SK-N-MC (cell line): ENCODE results near the gene ABLIM2.

Experiments used
- DNase-seq: peaks from one replicate; pipeline ENCODE4 v3.0.0-alpha.2; 2011; ENCODE audit warnings: low read depth, low spot score
- H3K27ac ChIP-seq: fragments of 200-600 bp; sonication (generic); 2 replicates; pipeline ENCODE4 v1.5.1; 2016; ENCODE audit warnings: mixed run types
- H3K36me3 ChIP-seq: fragments of 200-600 bp; sonication (generic); 2 replicates; pipeline ENCODE4 v1.6.1; 2017; ENCODE audit warnings: antibody characterized with exemption, low read length, mixed read lengths; ENCODE audit not compliant: insufficient read depth
- H3K4me3 ChIP-seq: fragments of 200-600 bp; sonication (generic); 2 replicates; pipeline ENCODE4 v1.5.1; 2016
- H3K9ac ChIP-seq: fragments of 200-600 bp; sonication (generic); 2 replicates; pipeline ENCODE4 v1.8.0; 2017; ENCODE audit warnings: mixed run types, mixed read lengths; ENCODE audit not compliant: insufficient read length
- H3K9me3 ChIP-seq: fragments of 200-600 bp; sonication (generic); 2 replicates; pipeline ENCODE4 v1.6.1; 2017; ENCODE audit warnings: low read depth, mild to moderate bottlenecking, antibody characterized with exemption, low read length, moderate library complexity, mixed read lengths
- EZH2 ChIP-seq: fragments of 200-600 bp; sonication (generic); IDR thresholded peaks from one replicate; pipeline ENCODE4 v1.6.1; 2017; ENCODE audit warnings: antibody characterized with exemption
- FOXP2 ChIP-seq: optimal IDR thresholded peaks from 2 replicates; pipeline ENCODE3; 2011; ENCODE audit warnings: mild to moderate bottlenecking, moderate library complexity; ENCODE audit not compliant: insufficient read depth; ENCODE audit errors: extremely low read length, control extremely low read depth
- POLR2AphosphoS5 ChIP-seq: IDR thresholded peaks from 2 replicates; pipeline ENCODE4 v1.6.1; 2012; ENCODE audit warnings: mild to moderate bottlenecking, low read depth, low read length, borderline replicate concordance

The ABLIM2 gene

DNA sequence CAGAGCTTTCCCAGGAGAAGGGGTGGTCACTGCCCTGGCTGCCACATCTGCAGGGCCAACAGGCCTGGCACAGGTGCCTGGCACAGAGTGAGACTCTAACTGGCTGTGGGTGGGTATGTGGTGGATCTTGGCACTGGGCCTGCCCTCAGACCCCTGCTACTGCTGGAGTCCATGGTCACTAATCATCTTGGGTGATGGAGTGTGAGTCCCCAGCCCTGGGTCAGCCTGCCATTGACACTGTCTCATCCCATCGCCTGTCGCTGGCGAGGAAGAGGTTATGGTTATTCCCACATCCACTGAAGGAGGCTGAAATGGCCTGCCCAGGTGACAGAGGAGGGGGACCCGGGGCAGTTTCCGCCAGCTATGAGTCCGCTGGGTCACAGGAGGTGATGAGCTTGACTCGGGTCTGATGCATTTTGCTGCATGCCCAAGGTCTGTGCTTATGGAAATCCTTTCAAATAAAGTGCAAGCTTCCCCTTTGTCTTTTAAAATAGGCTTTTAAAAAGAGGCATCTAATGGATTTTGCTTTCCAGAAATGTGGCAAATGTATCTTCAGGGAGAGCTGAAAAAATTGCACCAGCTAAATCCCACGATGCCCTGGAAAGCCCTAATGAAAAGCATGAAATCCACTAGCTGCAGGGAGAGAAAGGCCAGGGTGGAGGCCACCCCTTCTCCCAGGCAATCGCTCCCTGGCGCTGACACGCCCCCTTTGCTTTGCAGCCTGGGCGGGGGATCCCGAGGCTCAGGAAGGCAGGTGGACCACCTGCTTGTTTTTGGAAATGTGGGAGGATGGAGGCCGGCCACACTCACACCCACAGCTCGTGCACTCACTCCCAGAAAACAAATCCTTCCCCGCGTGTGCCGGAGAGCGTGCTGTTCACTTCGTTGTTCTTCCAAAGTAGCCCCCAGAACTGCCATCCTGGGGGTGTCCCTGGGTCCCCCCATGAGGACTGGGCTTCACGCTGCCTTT, 54.9 kb downstream of the ABLIM2 start:
- TF ChIP-seq EZH2: no peak
- TF ChIP-seq POLR2AphosphoS5: no peak
- TF ChIP-seq FOXP2: no peak
- DNase-seq: no peak
- Histone ChIP-seq H3K9me3 (no peaks in the 10 kb centered on the region), H3K36me3 (no peaks in the 10 kb centered on the region), H3K4me3 (no peak overlapping the region), H3K27ac (no peak overlapping the region), H3K9ac (no peak overlapping the region)

GRCh38 chr4:8102831-8103230, 55.8 kb downstream of the ABLIM2 start:
- Histone ChIP-seq H3K4me3 (no peak overlapping the region), H3K36me3 (no peaks in the 10 kb centered on the region), H3K27ac (no peak overlapping the region), H3K9me3 (no peaks in the 10 kb centered on the region), H3K9ac (no peak overlapping the region)
- no peak for DNase-seq
- no peak for TF ChIP-seq POLR2AphosphoS5
- no peak for TF ChIP-seq FOXP2
- TF ChIP-seq EZH2: no peak

DNA sequence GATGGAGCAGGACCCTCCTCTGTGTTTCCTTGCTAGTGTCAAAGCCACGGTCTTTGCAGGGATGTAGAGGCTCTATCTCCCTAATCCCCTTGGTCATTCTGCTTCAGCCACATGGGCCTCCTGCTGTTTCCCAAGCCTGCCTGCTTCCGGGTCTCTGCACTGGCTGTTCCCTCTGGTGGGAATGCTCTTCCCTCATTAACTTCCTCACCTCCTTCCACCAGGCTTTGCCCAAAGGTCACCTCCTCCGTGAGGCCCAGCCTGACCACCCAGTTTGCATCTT, 56.6 kb downstream of the ABLIM2 start:
- Histone ChIP-seq H3K4me3 (no peak overlapping the region), H3K27ac (no peak overlapping the region)

GRCh38 chr4:8101213-8102075, 57.2 kb downstream of the ABLIM2 start:
- TF ChIP-seq FOXP2: no peak
- no peak for TF ChIP-seq POLR2AphosphoS5
- TF ChIP-seq EZH2: no peak
- Histone ChIP-seq H3K36me3 (no peaks in the 10 kb centered on the region), H3K9ac (no peak overlapping the region), H3K4me3 (no peak overlapping the region), H3K27ac (no peak overlapping the region), H3K9me3 (no peaks in the 10 kb centered on the region)
- no peak for DNase-seq

More for the DNA sequence above, 56.6 kb downstream of the ABLIM2 start:
- no peak for DNase-seq
- TF ChIP-seq EZH2: no peak
- TF ChIP-seq FOXP2: no peak
- TF ChIP-seq POLR2AphosphoS5: no peak
- H3K9me3 ChIP-seq: no peaks in the 10 kb centered on the region
- no peak overlapping the region for H3K9ac ChIP-seq
- no peaks in the 10 kb centered on the region for H3K36me3 ChIP-seq

- Histone ChIP-seq H3K9ac (no peak overlapping the region), H3K4me3 (no peak overlapping the region), H3K36me3 (no peaks in the 10 kb centered on the region), H3K27ac (no peak overlapping the region), H3K9me3 (no peaks in the 10 kb centered on the region)
- TF ChIP-seq EZH2 (no peak), POLR2AphosphoS5 (no peak), FOXP2 (no peak)
- no peak for DNase-seq
Measured at GRCh38 chr4:8099981-8100464, 58.6 kb downstream of the ABLIM2 start.

DNA sequence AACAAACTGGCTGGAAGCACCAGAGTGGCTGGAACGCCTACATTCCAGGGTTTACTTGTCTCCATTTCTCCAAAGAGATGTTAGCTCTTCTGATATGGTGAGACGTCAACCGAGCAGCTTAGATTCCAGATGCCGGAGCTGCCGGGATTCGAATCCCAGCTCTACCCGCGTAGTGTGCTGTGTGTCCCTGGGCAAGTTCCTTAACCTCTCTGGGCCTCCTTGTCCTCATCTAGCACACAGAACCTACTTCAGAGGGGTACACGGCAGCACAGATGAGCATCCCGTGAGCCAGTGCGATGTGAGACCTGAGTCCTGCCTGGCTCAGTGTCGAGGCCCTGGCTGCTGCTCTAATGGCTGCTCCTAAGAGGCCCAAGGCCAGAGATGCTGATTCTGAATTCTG, 60.1 kb downstream of the ABLIM2 start:
- no peaks in the 10 kb centered on the region for H3K36me3 ChIP-seq
- H3K9me3 ChIP-seq: no peaks in the 10 kb centered on the region
- TF ChIP-seq EZH2 (no peak), FOXP2 (no peak), POLR2AphosphoS5 (no peak)
- H3K4me3 ChIP-seq: no peak overlapping the region
- H3K27ac ChIP-seq: no peak overlapping the region
- no peak overlapping the region for H3K9ac ChIP-seq
- DNase-seq: no peak

DNA sequence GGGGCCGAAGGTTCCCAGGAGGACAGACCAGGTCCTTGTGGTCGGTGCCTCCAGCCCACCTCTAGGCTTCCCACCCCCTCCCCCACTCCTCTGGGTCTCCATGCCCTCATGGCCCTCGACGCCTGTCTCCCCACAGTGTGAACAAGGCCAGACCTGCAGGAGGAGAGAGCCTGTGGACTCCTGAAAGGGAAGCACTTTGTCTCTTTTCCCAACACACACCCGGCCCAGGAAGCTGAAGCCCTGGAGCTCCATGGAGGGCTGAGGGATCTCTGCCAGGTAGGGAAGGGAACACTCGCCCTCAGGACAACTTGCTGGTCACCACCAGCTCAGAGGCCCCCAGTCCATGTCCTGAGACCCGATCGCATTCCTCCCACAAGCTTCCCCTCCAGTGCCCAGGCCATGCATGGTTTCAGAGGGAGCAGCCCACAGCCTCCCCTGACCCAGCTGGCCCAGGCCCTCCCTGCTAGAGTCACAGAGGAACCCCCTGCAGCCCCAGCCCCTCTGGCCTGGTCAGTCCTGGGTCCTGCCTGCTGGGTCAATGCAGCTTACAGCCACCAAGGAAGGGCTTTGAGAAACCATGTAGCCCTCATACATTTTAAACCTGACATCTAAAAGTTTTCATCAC, 60.8 kb downstream of the ABLIM2 start:
- H3K27ac ChIP-seq: no peak overlapping the region
- H3K36me3 ChIP-seq: no peaks in the 10 kb centered on the region
- H3K9me3 ChIP-seq: no peaks in the 10 kb centered on the region
- H3K4me3 ChIP-seq: no peak overlapping the region
- no peak for TF ChIP-seq POLR2AphosphoS5
- no peak overlapping the region for H3K9ac ChIP-seq
- DNase-seq: no peak

- TF ChIP-seq POLR2AphosphoS5 (no peak), FOXP2 (no peak), EZH2 (no peak)
- Histone ChIP-seq H3K9me3 (no peaks in the 10 kb centered on the region), H3K4me3 (no peak overlapping the region), H3K36me3 (no peaks in the 10 kb centered on the region), H3K27ac (no peak overlapping the region), H3K9ac (no peak overlapping the region)
- DNase-seq: no peak
Measured at GRCh38 chr4:8097141-8097541, 61.5 kb downstream of the ABLIM2 start.
